ENCODE data around the gene SDK2.

DNA sequence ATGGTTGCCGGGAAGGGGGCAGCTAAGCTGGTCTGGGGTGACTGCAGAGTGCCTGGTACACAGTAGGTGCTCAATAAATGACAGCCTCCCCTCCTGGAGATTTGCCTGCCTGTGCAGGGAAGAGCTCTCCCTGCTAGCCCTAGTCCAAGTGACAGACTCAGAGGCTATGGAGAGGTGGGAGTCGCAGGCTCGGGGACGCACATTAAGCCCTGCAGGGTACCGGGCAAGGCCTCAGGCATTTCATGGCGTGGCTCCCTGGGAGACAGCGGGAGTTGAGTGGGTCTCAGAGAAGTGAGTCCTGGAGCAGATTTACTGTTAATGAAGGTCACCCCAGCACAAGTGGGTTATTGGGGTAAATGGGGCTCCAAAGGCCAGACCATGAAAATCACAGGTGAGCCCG is 200.2 kb downstream of the SDK2 start:
- TF ChIP-seq, protein P1, sequence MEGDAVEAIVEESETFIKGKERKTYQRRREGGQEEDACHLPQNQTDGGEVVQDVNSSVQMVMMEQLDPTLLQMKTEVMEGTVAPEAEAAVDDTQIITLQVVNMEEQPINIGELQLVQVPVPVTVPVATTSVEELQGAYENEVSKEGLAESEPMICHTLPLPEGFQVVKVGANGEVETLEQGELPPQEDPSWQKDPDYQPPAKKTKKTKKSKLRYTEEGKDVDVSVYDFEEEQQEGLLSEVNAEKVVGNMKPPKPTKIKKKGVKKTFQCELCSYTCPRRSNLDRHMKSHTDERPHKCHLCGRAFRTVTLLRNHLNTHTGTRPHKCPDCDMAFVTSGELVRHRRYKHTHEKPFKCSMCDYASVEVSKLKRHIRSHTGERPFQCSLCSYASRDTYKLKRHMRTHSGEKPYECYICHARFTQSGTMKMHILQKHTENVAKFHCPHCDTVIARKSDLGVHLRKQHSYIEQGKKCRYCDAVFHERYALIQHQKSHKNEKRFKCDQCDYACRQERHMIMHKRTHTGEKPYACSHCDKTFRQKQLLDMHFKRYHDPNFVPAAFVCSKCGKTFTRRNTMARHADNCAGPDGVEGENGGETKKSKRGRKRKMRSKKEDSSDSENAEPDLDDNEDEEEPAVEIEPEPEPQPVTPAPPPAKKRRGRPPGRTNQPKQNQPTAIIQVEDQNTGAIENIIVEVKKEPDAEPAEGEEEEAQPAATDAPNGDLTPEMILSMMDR (IDR thresholded peaks at IDR 0.05; ENCODE audit: low read depth, low read length, poor library complexity, severe bottlenecking): no peak
- TF ChIP-seq EZH2phosphoT487 (IDR thresholded peaks at IDR 0.05; ENCODE audit: borderline replicate concordance, low read length): no peak

Measured in DOHH2 (cell line).